Progenitor cell of endocrine pancreas (in vitro differentiated cells): ENCODE data around the gene IRAK1BP1. TPM values are rescaled to one million over a fixed set of nuclear protein-coding genes. Genes with fewer than 3 reads are reported as not detected.

ENCODE experiments used
- DNase-seq: peaks from one replicate; pipeline ENCODE4 v3.0.0; 2021; ENCODE audit warnings: low spot score; ENCODE audit not compliant: unreplicated experiment
- H3K27ac Mint-ChIP-seq: 2 replicates; pipeline ENCODE4 v1.8.0; 2021; ENCODE audit warnings: mild to moderate bottlenecking, moderate library complexity, mixed read lengths
- H3K27me3 Mint-ChIP-seq: 2 replicates; pipeline ENCODE4 v1.8.0; 2021; ENCODE audit warnings: mixed read lengths
- H3K36me3 Mint-ChIP-seq: 2 replicates; pipeline ENCODE4 v1.8.0; 2022; ENCODE audit warnings: mixed read lengths; ENCODE audit not compliant: insufficient read depth
- H3K4me1 Mint-ChIP-seq: 2 replicates; pipeline ENCODE4 v1.8.0; 2021; ENCODE audit warnings: low read depth, mixed read lengths
- H3K4me3 Mint-ChIP-seq: 2 replicates; pipeline ENCODE4 v1.8.0; 2021; ENCODE audit warnings: low read depth, mild to moderate bottlenecking, moderate library complexity, mixed read lengths
- H3K9me3 Mint-ChIP-seq: 2 replicates; pipeline ENCODE4 v1.8.0; 2021; ENCODE audit warnings: low read depth, mixed read lengths
- CTCF ChIP-seq: fragments of 200-600 bp; sonication (generic); IDR thresholded peaks from one replicate; pipeline ENCODE4 v1.5.0; 2021; ENCODE audit warnings: antibody characterized with exemption, mild to moderate bottlenecking; ENCODE audit not compliant: unreplicated experiment
- total RNA-seq: library from RNA; stranded (reverse); gene quantifications from 2 replicates; pipeline ENCODE4 v1.2.1, GENCODE V29; 2021

Gene IRAK1BP1
- total RNA-seq, 1 donor from 2014 or later = 10.6 TPM

- no peak overlapping the region for H3K4me3 Mint-ChIP-seq
- no peak for DNase-seq
- H3K27ac Mint-ChIP-seq = no peak overlapping the region
- no peaks in the 10 kb centered on the region for H3K27me3 Mint-ChIP-seq
- H3K36me3 Mint-ChIP-seq = peaks cover 13% of the 10 kb centered on the region
- TF ChIP-seq CTCF = no peak
- H3K4me1 Mint-ChIP-seq = no peaks in the 10 kb centered on the region
- peaks cover 68% of the 10 kb centered on the region for H3K9me3 Mint-ChIP-seq
Measured at GRCh38 chr6:78925317-78925716, 58.0 kb downstream of the IRAK1BP1 start.

GRCh38 chr6:78935553-78935952 lies 68.2 kb downstream of the IRAK1BP1 start:
- H3K4me1 Mint-ChIP-seq = no peaks in the 10 kb centered on the region
- no peak overlapping the region for H3K4me3 Mint-ChIP-seq
- no peak for TF ChIP-seq CTCF
- H3K27me3 Mint-ChIP-seq = no peaks in the 10 kb centered on the region
- DNase-seq = no peak
- H3K9me3 Mint-ChIP-seq = peaks cover 10% of the 10 kb centered on the region
- H3K27ac Mint-ChIP-seq = no peak overlapping the region
- H3K36me3 Mint-ChIP-seq = peaks cover 14% of the 10 kb centered on the region

- H3K9me3 Mint-ChIP-seq = peaks cover 10% of the 10 kb centered on the region
- H3K36me3 Mint-ChIP-seq = peaks cover 19% of the 10 kb centered on the region
- no peak for TF ChIP-seq CTCF
Measured at GRCh38 chr6:78936515-78936914, 69.2 kb downstream of the IRAK1BP1 start.

GRCh38 chr6:78942446-78942845 lies 75.1 kb downstream of the IRAK1BP1 start:
- TF ChIP-seq CTCF = no peak
- Mint-ChIP-seq H3K27me3 (no peaks in the 10 kb centered on the region), H3K36me3 (peaks cover 40% of the 10 kb centered on the region), H3K4me1 (no peaks in the 10 kb centered on the region), H3K27ac (no peak overlapping the region), H3K9me3 (no peaks in the 10 kb centered on the region), H3K4me3 (no peak overlapping the region)
- DNase-seq = no peak

More at GRCh38 chr6:78936515-78936914, 69.2 kb downstream of the IRAK1BP1 start:
- no peaks in the 10 kb centered on the region for H3K27me3 Mint-ChIP-seq
- no peak overlapping the region for H3K4me3 Mint-ChIP-seq
- H3K4me1 Mint-ChIP-seq = no peaks in the 10 kb centered on the region
- no peak overlapping the region for H3K27ac Mint-ChIP-seq
- no peak for DNase-seq

- H3K9me3 Mint-ChIP-seq = peaks cover 31% of the 10 kb centered on the region
- no peak for DNase-seq
- H3K36me3 Mint-ChIP-seq = peaks cover 70% of the 10 kb centered on the region
- H3K27me3 Mint-ChIP-seq = no peaks in the 10 kb centered on the region
- H3K4me3 Mint-ChIP-seq = no peak overlapping the region
- H3K4me1 Mint-ChIP-seq = no peaks in the 10 kb centered on the region
- H3K27ac Mint-ChIP-seq = no peak overlapping the region
- TF ChIP-seq CTCF = no peak
Measured at GRCh38 chr6:78947529-78947928, 80.2 kb downstream of the IRAK1BP1 start.
